Pulmonary artery endothelial cell (primary cell): ENCODE data around the gene INPP5A. TPM values are rescaled to one million over a fixed set of nuclear protein-coding genes. Genes with fewer than 3 reads are reported as not detected.

ENCODE experiments used
- DNase-seq: peaks from one replicate; pipeline ENCODE4 v3.0.0-alpha.2; 2011; ENCODE audit warnings: low read depth, low spot score
- total RNA-seq: library from RNA; depleted of rRNA; stranded (reverse); fragments of >200 nt; gene quantifications from 2 replicates; pipeline ENCODE4 v1.2.3, GENCODE V29; 2014

INPP5A gene
- total RNA-seq, 1 donor from 2014 or later: 25.4 TPM

DNA sequence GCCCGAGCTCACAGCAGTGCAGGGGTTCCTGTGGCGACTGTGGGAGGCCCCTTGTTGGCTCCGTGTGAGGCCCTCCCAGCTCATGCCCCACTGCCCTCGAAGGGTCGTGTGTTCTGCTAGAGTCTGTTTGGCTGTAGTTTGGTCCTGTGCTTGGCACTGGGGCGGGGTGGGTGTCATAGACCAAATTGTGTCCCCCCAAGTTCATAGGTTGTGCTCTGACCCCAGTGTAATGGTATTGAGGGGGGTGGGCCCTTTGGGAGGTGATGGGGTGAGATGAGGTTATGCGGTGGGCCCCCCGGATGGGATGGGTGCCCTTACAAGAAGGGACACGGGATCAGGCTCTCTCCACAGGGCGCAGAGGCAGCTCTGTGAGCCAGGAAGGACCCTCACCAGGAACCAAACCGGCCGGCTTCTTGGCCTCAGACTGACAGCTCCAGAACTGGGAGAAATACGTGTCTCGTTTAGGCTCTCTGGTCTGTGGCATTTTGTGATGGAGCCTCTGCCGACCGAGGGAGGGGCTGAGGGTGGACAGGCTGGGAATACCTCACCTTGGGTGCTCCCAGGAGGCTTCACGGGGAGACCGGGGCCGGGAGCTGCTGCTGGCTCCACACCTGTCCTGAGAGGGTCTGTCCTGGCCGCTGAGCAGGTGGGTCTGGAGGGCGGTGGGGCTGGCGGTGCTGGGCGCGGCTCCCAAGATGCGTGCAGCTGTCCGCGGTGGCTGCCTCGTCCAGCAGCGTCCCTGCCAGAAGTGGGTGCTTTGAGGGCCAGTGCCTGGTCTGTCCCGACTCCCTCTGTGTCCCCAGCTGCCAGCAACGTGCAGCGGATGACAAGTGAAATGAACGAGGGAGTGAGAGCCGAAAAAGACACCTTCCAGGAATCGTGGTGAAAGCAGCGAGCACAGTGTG lies 89.4 kb downstream of the INPP5A start:
- DNase-seq: no peak

DNA sequence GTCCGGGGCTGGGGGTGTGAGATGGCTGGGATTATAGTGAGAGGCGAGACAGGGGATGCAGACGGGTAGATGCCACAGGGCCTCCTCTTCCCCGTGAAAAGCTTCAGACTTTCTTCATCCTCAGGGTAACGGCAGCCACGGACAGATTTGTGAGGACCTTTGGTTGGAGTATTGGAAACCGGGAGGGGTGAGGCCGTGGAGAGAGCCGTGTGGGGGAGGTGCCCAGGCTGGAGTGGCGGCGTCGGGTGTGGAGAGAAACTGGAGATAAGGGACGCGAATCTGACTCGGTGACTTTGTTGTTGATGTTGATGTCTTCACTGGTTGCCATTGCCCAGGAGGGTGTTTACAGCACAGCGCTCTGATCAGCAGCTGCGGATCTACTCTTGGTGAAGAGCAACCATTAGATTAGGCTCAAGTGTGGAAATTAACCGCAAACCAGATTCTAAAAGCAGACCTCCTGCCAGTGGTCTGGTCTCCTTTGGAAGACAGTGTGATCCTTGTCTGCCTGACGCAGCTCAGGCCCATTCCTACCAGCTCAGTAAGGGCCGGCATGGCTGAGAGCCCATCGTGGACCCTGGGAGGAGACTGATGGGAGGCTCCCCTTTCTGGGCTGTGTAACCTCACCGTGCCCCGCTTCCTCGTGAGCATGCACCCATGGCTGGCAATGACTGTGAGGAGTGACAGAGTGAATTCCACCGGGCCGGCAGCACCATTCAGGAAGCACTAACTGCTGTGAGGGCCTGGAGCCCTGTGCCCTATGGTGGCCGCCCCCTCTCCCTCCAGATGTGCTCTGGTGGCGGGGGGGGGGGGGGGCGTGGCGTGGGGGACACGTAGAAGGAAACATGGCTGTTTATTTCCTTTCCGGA lies 90.3 kb downstream of the INPP5A start:
- DNase-seq: no peak

DNA sequence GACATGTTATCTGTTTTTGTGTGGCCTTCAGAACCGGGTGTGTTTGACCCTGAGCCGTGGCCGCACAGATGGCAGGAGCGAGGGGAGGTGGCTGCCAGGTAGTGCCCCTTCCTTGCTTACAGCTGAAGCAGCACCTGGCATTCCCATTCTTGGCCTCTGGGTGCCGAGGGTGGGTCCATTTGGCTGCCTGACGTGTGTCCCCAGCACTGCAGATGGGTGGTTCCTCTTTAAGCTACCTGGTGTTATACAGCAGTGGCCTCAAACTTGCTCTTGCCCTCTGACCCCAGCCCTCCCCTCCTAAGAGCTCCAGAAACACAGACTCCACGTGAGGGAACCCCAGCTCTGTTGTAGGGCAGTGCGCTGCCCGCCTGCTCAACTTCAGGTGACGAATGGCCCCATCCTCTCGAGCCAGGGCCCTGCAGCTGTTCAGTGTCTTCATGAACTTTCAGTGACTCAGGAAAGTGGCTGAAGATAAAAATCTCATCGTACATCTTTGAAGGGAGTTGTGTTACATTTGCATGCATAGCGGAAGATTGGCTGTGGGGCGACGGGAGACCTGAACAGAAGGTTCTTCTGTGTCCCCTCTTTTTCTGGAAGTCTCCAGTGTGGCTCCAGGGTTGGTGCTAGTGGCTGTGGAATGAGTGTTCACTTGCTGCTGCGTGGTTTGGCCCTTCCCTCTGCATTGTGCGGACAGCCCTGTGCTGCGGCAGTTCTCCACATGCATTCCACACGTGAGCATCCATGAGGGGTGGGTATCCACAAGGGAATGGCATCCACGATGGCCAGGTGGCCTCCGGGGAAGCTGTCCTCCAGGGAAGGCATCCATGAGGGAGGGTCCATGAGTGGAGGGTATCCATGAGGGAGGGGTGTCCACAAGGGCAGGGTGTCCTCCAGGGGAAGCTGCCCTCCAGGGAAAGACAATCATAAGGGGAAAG lies 91.6 kb downstream of the INPP5A start:
- no peak for DNase-seq

DNA sequence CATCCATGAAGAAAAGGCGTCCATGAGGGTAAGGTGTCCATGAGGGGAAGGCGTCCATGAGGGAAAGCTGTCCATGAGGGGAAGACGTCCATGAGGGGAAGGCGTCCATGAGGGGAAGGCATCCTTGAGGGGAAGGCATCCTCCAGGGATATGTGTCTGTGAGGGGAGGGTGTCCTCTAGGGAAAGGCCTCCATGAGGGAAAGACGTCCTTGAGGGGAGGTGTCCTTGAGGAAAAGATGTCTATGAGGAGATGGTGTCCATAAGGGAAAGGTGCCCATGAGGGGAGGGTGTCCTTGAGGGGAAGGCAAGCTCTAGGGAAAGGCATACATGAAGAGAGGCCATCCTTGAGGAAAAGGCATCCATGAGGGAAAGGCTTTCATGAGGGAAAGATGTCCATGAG lies 92.6 kb downstream of the INPP5A start:
- no peak for DNase-seq

DNA sequence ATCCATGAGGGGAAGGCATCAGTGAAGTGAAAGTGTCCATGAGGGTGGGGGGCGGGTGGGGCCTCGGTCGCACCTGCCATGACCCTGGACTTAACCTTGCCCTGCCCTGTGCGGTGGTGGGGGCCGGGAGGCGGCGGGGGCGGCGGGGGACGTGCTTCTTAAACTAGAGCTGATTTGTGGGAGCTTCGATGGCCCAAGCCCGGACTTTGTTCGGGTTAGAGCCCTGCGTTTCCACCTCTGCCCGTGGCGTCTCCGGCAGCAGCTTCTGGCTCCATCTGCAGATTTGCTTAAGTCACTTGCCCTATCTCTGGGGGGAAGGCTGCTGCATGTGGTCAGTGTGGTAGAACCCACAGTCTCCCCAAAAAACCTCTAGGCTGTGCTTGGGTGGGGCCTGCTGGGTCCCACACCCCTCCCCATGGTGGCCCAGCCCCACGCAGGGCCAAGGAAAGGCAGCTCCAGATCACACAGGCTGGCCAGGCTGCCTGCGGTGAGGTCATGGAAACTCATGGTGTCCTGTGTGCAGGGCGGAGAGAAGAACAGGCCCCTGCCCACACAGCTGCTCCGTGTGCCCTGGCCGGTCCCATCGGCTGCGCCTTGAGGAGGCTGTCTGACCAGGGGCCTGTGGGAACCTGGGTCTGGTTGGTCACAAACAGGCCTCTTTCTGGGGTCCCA lies 93.2 kb downstream of the INPP5A start:
- no peak for DNase-seq

DNA sequence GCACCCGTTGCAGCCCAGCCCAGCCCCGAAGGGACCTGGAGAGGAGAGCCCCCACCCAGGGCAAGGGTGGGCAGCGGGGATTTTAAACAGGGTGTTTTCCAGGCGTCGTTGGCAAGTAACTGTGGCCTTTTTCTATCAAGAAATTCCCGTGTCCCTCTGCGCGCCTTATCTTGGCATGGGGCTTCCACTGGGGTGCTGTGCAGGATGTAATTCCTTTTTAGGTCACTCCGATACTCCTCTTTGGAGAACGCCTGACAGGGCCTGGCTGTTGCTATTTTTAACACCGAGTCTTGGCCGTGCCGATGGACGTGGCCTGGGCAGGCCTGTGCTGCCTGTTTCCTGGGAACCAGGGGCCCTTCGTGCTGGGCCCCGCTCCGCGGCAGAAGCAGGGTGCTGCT lies 93.8 kb downstream of the INPP5A start:
- no peak for DNase-seq

DNA sequence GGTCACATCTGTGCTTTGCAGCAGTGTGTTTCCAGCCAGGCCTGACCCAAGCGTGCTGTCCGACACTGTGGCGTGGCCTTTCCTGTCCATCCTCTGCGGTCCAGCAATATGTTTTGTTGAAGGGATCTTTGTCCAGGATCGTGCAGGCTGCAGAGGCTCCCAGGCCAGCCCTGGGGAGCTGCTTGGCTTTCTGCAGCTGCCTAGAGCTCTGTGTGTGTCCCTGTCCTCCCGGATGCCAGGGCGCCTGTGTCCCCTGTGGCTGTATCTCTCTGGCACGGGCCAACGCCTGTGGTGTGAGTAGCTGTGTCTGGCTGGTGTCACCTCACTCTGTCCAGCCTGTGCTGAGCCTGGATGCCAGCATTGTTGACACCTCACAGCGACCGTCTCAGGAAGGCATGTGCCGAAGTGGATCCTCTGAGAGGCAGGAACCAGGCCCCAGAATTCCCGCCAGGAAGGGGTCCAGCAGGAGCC lies 94.5 kb downstream of the INPP5A start:
- DNase-seq: no peak

DNA sequence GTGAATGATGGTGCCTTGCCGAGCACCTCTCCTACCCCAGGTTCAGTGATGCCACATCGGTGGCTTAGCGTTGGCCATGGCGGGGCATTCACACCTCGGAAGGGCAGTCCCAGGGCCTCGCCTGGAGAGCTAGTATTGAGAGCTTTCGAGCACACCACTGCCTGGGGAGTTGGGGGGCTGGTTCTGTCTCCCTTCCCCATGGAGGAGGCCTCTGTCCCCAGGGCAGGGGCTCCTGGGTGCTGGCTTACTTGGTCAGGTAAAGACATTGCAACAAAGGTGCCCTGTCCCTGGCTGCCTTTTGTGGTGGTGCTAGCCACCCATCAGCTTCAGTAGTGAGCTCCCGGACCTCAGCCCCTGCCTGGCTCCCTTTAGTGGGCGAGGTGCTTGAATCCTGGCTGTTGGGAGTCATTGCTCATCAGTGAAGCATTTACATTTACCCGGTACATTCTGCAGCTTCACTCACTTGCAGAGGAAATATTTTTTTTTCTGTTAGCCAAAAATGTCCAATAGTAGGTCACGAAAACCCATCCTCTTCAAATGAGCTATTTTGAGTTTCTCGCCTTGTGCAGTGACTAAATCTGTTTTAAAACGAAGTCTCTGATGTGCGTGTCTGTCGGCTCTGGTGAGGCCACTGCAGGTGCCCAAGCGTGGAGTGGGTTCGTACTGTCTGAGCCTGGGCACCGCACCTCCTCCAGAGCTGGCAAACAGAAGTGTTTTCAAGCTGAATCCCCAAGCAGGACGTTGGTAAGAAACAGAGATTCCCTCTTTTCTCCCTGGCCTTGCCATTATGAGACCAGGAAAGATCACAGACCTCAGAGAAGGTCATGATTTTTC lies 95.5 kb downstream of the INPP5A start:
- no peak for DNase-seq

DNA sequence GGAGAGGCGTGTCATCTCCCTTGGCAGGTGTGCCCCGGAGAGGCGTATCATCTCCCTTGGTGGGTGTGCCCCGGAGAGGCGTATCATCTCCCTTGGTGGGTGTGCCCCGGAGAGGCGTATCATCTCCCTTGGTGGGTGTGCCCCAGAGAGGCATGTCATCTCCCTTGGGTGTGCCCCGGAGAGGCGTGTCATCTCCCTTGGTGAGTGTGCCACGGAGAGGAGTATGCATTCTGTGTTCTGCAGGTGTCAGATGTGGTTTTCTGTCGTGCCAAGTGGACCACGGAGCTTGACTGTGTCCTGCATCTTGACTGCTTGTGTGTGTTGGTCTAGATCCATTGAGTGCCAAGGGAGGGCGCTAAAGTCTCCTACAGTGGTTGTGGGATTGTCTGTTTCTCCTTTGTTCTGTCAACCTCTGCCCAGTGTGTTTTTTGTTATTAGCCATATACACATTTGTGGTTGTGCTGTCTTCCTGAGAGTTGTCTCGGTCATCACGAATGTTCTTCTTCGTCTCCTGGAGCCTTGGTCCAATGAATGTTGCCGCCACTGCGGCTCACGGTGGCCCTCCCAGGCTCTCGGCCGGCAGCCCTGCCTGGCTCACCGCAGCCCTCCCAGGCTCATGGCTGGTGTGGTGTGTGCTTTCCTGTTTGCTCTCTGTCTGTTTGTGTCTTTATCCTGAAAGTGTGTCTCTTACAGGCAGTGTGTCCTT lies 96.8 kb downstream of the INPP5A start:
- DNase-seq: no peak

DNA sequence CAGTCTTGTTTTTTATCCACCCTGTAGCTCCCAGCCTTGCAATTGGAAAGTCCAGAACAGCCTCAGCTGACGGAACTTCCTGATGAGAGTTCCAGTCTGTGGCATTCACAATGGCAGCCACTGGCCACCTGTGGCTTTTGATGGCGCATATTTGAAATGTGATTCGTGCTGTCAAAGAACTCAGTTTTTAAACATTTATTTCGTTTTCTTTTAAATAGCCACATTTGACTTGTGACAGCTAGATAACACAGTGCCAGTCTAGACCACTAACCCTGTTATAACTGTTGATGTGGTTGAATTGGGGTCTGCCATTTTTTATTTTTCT lies 97.3 kb downstream of the INPP5A start:
- DNase-seq: no peak

DNA sequence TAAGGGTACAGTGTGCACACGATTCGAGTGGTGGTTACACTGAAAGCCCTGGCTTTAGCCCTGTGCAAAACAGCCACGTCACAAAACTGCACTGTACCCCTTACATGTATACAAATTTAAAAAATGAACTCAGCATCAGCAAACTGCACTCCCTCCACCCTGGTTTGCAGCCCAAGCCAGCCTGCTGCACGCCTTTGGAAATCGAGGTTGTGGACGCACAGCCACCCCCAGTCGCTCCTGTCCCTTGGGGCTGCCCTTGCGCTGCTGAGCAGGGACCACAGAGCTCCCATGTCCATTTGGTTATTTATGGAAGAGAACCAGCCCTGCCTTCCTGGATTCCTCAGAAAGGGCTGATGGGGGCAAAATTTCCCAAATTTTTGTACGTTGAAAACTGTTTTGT lies 98.8 kb downstream of the INPP5A start:
- DNase-seq: no peak

DNA sequence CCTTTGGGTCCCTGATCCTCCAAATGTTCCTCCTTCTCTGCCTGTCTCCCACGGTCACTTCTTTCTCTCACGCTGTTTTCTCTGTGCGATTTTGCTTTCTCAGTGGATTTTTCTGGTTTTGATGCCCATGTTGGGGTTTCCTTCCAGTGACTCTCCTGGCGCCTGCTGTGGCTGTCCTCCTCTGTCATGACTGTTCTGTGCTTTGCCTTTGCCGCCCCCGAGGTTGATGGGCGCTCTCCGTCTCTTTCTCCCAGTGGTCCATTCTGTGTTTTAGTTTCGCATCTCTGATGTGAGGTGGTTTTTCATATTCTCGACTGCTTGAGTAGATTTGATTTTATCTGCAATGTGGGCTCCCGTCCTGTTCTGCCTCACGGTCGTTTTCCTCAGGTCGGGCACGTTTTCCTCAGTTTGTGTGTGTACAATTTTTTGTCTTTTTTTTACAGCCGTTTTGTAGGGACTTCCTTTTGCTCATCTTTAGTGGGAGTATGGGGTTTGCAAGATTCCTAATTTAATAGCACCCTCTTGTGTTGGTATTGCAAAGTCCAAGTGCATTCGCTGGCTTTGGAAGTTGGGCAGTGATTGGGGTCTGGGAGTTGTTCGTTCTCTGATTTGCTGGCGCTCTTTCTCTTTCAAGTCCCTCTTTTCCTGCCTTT lies 100.0 kb downstream of the INPP5A start:
- DNase-seq: no peak

DNA sequence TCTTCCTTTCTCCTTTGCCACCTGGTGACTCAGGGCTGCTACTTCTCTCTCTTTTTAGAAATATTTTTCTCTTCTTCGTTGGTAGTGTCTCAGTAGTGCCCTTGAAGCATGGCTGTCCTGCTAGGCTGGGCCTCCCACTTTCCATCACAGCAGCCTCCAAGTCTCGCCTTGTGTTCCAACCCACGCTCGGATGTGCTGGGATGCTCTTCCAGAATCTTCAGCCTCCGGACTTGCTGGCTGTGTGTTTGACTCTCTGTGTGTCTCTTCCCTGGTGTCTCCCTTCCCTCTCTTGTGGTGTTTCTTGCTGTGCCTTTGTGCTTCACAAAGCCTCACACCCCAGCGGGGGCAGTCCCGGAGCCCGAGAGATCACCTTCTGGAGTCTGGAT lies 100.5 kb downstream of the INPP5A start:
- no peak for DNase-seq

DNA sequence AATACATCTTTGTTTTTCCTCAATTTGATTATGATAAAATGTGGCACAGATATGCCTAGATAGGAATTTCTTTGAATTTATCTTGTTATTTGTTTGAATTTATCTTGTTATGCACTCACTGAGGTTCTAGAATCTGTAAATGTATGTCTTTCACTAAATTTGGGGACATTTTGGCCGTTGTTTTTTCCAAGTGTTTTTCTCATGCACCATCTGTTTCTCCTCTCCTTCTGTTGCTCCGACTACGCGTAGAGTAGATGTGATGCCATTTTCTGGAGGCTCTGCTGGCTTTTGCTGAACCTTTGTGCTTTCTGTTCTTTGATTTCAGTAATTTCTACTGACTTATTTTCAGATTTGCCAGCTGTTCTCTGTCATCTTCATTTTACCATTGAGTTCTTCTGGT lies 101.9 kb downstream of the INPP5A start:
- DNase-seq: no peak

DNA sequence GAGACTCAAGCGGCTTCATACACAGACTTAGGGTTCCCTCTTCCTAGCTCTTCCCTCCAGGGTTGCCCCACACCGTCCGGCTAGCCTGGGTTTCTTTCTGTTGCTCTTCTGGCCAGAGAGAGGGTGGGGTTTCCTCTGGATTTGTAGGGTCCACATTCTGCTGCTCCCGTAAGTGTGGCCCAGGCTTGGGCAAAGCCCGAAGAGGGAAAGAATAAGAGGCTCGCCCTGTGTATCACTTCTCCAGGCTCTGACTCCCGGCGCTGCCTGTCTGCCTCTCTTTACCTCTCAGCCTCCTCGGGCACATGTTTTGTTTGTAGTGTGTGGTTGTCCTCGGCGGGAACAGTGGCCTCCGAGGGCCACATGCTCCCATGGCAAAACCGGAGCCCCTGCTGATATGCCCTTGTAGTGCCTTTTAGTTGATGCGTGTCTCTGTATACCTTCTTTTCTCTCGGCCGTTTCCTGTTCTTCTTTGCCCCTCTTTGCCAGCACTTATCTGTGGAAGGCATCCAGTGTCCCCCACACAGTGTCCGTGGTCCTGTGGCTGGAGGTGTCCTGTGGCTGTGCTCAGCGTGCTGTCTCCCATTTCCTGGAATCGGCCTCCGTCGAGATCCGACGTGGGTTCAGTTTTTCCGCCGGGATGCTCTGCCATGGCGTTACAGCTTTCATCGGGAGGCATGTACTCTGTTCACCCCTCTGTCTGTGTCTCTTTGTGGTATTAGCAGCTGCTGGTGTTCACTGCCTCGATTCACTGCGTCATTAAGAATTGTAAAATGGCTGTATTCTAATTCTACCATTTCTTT lies 102.9 kb downstream of the INPP5A start:
- no peak for DNase-seq

DNA sequence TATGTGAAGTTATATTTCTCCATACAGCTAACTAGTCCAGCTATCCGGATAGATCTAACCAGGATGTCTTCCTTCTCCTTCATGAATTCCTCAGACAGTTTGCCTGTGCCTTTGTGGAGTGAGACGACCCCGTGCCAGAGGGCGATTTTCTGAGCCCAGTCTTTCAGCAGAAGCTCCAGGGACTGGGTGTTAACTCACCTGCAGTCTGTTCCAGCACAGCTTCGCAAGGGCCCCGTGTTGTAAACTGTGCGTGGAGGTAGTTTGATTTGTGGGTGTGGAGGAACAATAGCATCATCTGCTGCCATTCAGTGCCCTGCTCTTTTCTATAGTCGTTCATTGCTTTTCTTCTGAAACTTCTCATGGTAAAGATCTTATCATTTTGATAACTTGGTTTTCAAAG lies 103.8 kb downstream of the INPP5A start:
- DNase-seq: no peak

DNA sequence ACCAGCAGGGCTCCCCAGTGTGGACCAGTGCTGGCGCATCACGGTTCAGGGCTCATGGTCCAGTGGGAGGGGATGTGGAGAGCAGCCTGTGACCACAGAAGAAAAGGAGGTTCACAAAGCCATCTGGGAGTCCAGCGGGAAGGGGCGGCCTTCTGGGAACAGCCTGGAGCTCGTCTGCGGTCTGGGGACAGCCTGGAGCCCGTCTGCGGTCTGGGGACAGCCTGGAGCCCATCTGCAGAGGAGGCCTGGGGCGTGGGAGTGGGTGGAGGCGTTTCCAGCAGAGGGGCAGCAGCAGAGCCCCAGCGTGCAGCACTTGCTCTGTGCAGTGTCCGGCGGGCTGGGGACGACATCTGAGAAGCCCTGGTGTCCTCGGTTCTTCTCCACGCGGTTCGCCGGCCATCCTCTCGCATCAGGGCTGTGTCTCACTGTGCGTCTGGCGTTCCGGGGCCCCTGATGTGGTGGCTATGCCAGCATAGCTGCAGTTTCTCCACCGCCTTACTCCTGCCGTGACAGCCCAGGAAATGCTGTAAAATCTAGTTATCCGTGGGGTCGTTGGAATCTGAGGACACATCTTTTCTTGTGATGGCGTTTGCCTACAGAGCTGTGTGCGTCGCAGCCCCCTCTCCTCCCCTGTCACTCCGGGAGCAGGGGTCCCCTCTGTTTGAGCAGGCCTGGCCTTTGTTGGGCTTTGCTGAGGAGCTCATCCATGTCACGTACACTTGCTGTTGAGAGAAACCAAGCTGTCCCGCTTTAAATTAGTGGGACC lies 104.6 kb downstream of the INPP5A start:
- no peak for DNase-seq

DNA sequence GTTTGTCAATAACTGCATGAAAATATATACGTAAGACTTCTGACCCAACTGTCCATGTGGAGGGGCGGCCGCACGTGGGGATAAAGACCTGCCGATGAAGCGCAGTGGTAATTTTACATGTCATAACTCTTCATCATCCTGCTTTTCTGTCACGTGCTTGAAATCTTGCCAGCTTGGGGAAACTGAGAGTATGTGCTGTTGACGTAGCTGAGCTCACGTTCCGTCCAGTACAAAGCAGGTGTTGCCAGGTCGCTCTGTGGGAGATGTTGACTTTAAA lies 105.1 kb downstream of the INPP5A start:
- no peak for DNase-seq
